GM12874 (cell line): ENCODE results near the gene PTPRG.

ENCODE experiments used
- CTCF ChIP-seq: IDR thresholded peaks from 2 replicates; pipeline ENCODE4 v1.5.1; 2011; ENCODE audit warnings: low read depth, mild to moderate bottlenecking, control low read depth, low read length, moderate library complexity; ENCODE audit not compliant: insufficient read depth

The PTPRG gene

DNA sequence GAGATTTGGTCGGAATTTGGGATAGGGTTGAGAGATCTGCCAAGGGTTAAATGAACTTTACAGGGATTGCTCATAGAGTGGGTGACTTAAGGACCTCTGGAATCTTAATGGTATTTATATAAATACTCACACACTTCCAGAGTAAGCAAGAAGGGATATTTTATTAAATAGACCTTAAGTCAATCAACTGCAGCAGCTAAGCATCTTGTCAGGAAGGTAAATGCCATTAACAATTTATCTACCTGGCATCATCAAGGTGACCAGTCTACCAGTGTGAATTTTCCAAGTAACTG, 688.1 kb downstream of the PTPRG start:
- TF ChIP-seq CTCF, result no peak

DNA sequence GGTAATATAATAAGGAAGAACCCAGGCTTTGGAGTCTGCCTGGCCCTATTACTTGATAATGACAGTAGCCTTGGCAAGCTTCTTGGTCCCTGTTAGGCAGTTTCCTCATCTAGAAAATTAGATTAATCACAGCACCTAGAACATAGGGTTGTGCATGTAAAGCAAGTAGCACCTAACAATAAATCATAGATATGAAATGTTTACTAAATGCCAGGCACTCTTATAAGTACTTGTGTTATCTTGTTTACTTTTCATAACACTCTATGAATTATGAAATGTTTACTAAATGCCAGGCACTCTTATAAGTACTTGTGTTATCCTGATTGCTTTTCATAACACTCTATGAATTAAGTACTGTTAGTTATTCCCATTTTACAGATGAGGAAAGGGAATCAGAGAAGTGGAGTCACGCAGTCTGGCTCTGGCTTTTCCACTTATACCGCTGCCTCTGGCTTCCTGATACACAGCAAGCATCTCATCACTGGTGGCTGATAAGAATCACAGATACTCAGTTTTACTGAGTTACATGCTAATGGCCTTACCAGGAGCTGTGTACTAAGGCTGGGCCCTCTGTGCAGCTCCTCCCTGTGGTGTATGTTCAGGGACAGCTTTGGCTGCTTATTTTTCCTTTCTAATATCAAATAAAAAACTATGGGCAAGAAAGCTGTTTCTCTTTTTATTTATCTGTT, 688.6 kb downstream of the PTPRG start:
- no peak for TF ChIP-seq CTCF

- no peak for TF ChIP-seq CTCF
These were observed 691.2 kb downstream of the PTPRG start for GRCh38 chr3:62252438-62253157.

DNA sequence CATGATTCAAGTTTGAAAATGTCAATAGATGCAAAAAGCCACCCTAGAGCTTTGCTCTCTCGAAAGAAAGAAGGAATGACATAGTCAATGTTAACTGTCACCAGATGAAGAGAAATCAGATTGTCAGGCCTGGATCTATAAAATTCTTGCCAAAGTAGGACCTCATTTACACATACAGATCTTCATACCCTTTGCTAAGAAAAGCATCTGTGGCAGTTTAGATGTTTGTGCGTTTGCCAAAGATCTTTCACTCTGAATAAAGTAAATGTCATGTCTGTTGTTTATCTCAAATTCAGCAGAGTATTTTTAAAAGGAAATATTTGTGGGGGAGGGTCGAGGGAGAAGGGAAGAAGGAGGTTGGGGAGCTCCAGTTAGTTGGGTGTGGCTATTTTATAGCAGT, 692.6 kb downstream of the PTPRG start:
- no peak for TF ChIP-seq CTCF

GRCh38 chr3:62255758-62256157, 694.4 kb downstream of the PTPRG start:
- no peak for TF ChIP-seq CTCF

GRCh38 chr3:62259924-62260323, 698.6 kb downstream of the PTPRG start:
- TF ChIP-seq CTCF, result no peak

- TF ChIP-seq CTCF, result no peak
These were observed 699.3 kb downstream of the PTPRG start for GRCh38 chr3:62260655-62261054.
